Panc1 (cell line): ENCODE measurements around the gene PAPOLG.

Experiments
- CTCF ChIP-seq: fragments of 450-650 bp; IDR thresholded peaks from 2 replicates; pipeline ENCODE4 v1.5.1; 2017; ENCODE audit warnings: mild to moderate bottlenecking
- POLR2AphosphoS5 ChIP-seq: IDR thresholded peaks from 2 replicates; pipeline ENCODE4 v1.6.1; 2012; ENCODE audit warnings: mild to moderate bottlenecking, low read depth, low read length, moderate library complexity
- SIN3A ChIP-seq: IDR thresholded peaks from 2 replicates; pipeline ENCODE4 v1.6.1; 2012; ENCODE audit warnings: low read depth, mild to moderate bottlenecking, low read length, moderate library complexity, borderline replicate concordance; ENCODE audit not compliant: insufficient read depth
- TF ChIP-seq, protein P1 (sequence below), 2 experiments: IDR thresholded peaks; 2 replicates each; pipeline ENCODE4 v1.6.1; 2011 to 2012; ENCODE audit warnings: low read depth in 2 of 2, control low read depth in 1 of 2, low read length in 1 of 2, mild to moderate bottlenecking in 1 of 2, moderate library complexity in 1 of 2; ENCODE audit not compliant: insufficient read depth in 1 of 2

- TF ChIP-seq CTCF (no peak), SIN3A (no peak), POLR2AphosphoS5 (no peak)
- TF ChIP-seq, protein P1, sequence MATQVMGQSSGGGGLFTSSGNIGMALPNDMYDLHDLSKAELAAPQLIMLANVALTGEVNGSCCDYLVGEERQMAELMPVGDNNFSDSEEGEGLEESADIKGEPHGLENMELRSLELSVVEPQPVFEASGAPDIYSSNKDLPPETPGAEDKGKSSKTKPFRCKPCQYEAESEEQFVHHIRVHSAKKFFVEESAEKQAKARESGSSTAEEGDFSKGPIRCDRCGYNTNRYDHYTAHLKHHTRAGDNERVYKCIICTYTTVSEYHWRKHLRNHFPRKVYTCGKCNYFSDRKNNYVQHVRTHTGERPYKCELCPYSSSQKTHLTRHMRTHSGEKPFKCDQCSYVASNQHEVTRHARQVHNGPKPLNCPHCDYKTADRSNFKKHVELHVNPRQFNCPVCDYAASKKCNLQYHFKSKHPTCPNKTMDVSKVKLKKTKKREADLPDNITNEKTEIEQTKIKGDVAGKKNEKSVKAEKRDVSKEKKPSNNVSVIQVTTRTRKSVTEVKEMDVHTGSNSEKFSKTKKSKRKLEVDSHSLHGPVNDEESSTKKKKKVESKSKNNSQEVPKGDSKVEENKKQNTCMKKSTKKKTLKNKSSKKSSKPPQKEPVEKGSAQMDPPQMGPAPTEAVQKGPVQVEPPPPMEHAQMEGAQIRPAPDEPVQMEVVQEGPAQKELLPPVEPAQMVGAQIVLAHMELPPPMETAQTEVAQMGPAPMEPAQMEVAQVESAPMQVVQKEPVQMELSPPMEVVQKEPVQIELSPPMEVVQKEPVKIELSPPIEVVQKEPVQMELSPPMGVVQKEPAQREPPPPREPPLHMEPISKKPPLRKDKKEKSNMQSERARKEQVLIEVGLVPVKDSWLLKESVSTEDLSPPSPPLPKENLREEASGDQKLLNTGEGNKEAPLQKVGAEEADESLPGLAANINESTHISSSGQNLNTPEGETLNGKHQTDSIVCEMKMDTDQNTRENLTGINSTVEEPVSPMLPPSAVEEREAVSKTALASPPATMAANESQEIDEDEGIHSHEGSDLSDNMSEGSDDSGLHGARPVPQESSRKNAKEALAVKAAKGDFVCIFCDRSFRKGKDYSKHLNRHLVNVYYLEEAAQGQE (IDR thresholded peaks at IDR 0.05; ENCODE audit: insufficient read depth in 1 of 2, low read depth in 2 of 2, low read length in 1 of 2), result no peak
Measured at GRCh38 chr2:60775048-60775639, 19.1 kb downstream of the PAPOLG start.
